GM12801 (cell line): ENCODE measurements around the gene HAVCR2.

Experiments
- CTCF ChIP-seq: IDR thresholded peaks from one replicate; pipeline ENCODE4 v1.5.1; 2011; ENCODE audit warnings: control low read depth; ENCODE audit not compliant: insufficient read length; ENCODE audit errors: extremely low read depth

HAVCR2 gene

DNA sequence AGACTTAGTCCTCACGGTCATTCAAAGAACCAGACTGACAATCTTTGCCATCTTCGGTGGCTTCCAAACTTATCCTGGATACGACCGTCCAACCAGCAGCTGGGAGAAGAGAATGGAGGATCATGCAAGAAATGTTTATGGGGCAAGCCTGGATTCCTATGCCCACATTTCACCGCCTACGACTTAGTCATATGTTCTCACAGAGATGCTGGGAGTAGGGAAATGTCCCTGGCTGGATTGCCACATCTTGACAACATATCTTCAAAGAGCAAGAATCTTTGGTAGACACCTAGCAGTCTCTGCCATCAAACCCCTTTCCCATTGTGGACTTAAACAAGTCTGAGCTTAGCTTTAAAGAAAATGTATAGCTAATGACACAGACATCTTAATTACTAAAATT is 28.8 kb upstream of the HAVCR2 start:
- no peak for TF ChIP-seq CTCF

- TF ChIP-seq CTCF = no peak
Observed at GRCh38 chr5:157132281-157132612, 23.4 kb upstream of the HAVCR2 start.

DNA sequence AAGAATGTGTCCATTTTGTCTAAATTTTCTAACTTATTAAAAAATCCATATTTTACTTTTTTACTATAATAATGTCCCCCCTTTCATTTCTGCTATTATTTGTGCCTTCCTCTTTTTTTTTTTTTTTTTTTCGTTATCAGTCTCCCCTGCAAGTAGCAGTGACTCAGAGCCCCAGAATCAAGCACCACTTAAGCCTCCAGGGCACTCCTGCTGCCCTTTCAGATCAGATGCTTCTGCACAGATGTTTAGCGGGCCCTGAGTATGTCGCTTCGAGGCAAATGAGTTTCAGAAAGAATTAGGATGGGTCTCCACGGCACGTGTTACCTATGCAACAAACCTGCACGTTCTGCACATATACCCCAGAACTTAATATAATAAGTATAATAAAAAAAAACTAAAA is 22.1 kb upstream of the HAVCR2 start:
- no peak for TF ChIP-seq CTCF

DNA sequence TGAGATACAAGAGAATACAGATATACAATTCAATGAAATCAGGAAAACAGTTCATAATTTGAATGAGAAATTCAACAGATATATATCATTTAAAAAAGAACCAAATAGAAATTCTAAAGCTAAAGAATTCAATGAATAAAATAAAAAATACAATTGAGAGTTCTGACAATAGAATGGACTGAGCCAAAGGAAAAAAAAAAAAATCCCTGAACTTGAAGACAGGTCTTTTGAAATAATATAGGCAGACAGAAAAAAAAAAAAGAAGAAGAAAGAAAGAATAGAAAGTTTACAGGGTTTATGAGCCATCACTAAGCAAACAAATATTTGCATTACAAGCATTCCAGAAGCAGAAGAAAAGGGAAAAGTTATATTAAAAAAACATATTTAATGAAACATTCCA is 12.9 kb upstream of the HAVCR2 start:
- no peak for TF ChIP-seq CTCF

- TF ChIP-seq CTCF = no peak
Observed at GRCh38 chr5:157120102-157120501, 11.3 kb upstream of the HAVCR2 start.

DNA sequence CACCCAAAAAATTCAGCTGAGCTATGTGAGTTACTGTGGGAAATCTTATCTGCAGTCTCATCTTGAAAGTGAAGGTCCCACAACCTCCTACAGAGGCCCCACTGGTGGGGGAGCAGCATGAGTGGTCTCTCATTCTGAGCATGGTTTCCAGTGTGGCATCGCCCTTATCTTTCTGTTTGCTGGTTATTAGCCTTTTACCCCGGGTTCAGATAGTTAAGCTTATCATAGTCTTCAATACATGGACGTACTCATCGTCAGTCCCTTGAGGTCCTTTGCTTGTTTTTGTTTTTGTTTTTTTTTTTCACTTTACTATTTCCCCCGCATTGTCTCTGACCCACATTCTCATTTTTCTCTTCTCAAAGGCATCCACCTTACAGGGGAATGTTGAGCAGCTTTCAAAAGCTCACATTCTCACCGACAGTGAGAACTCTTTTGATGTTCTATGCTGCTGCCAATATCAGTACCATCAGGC is 7.7 kb upstream of the HAVCR2 start:
- TF ChIP-seq CTCF = no peak

DNA sequence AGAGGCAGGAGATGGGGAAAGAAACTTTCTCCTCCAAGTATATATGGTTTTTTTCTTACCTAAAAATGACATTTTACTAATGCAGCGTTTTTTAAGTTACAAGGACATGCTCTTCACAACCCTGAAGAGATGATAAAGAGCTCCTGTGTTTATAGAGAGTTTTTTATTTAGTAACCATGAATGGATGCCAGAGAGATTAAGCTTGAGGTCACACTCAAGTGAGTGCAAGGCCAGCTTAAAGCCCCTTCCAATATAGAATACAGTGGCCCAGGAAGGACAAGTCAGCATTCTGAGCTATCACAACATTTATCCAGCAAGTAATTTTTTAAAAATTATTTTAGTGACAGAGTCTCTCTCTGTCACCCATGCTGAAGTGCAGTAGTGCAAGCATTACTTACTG is 6.7 kb upstream of the HAVCR2 start:
- no peak for TF ChIP-seq CTCF

DNA sequence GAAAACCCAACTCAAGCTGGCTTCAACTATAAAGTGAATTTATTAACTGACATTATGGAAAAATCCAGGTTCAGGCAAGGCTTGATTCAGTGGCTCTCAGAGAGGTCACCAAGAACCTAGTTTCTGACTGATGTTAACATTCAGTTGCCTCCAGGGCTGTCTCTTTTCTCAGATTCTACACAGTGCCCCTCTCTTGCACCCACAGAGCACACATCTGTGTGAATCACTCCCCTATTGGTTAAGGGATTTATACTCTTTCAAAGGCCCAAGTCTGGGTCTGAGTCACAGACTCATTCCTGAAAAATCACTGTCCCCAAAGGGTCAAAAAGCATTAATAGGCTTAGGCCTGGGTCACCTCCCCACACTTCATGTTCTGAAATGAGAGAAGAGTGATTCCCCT is 6.2 kb upstream of the HAVCR2 start:
- TF ChIP-seq CTCF = no peak
